NCI-H1417 treated with DMSO at 0.1 percent for 48 hours (cell line): ENCODE data around the gene SEMA3D.

Source experiments
- DNase-seq: peaks from one replicate; lab custom pipeline; 2025; lab: John Stamatoyannopoulos, UW

SEMA3D gene

GRCh38 chr7:84985073-84985784 is 201.6 kb downstream of the SEMA3D start:
- no peak for DNase-seq

GRCh38 chr7:84982199-84982598 is 204.7 kb downstream of the SEMA3D start:
- DNase-seq = no peak

- no peak for DNase-seq
These were observed 205.5 kb downstream of the SEMA3D start for GRCh38 chr7:84981055-84981976.

GRCh38 chr7:84975586-84976185 is 211.2 kb downstream of the SEMA3D start:
- no peak for DNase-seq

GRCh38 chr7:84971360-84971759 is 215.5 kb downstream of the SEMA3D start:
- no peak for DNase-seq

- DNase-seq = no peak
These were observed 216.2 kb downstream of the SEMA3D start for GRCh38 chr7:84970670-84971069.

DNA sequence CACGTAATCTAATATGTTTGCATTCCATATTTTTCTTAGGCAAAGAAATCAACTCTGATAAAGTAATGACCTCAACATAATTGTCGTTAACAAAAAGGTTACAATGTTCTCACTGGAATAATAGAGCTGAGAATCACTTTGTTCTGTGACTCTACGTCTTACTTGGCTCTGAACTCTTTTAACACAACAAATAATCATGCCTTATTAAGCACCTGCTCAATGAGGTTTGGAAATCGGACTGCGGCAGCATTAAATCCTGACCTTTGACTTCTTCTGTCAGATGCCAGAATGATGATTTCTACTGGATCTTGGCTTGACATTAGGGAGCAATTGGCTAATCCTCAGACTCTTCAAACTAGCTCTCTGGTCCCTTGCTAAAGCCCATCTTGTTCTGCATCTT is 233.6 kb downstream of the SEMA3D start:
- no peak for DNase-seq

- no peak for DNase-seq
These were observed 236.0 kb downstream of the SEMA3D start for GRCh38 chr7:84950836-84951235.

DNA sequence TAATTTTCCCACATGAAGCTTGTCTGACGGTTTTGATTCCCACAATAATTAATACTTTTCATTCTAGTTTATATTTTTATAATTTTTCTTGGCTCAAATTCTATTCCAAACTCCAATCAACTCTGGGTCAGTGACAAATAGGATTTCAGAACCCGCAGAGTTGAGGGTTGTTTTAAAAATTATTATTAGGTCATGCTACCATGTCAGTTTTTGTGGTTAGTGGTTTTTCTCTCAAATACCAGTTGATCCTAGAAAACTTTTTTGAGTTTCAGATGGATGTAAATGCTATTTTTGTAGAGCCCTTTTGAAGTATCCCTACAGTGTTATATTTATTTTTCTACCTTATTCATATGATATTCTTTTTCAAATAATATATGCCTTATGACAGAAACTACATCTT is 237.4 kb downstream of the SEMA3D start:
- DNase-seq = no peak

GRCh38 chr7:84949067-84949466 is 237.8 kb downstream of the SEMA3D start:
- DNase-seq = no peak

GRCh38 chr7:84948634-84949033 is 238.2 kb downstream of the SEMA3D start:
- no peak for DNase-seq

DNA sequence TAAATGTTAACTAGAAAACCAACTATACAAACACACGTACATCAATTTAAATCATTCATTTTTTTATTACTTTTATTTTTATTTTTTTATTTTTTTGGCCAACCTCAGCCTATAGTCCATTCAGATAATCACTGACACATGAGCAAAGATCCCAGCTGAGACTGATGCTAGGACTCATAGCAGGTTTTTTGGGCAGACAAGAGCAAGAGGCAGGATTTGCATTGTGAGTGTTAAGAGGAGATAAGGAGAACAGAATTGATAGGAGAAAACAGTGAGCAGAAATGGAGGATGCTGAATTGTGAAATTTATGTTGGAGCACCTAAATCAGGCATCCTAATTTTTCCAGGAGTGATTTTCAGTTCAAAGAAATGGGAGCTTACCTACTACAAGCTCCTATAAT is 240.3 kb downstream of the SEMA3D start:
- no peak for DNase-seq
